ENCODE measurements around the gene CFL2. TPM values are rescaled to one million over a fixed set of nuclear protein-coding genes. Genes with fewer than 3 reads are reported as not detected.
A peak's percentile ranks its signal among the peaks of the same experiment; 100 is the strongest.

The CFL2 gene
- total and polyA plus RNA-seq, 10 donors = 9.8 to 32.8 (median 21.6) TPM

DNA sequence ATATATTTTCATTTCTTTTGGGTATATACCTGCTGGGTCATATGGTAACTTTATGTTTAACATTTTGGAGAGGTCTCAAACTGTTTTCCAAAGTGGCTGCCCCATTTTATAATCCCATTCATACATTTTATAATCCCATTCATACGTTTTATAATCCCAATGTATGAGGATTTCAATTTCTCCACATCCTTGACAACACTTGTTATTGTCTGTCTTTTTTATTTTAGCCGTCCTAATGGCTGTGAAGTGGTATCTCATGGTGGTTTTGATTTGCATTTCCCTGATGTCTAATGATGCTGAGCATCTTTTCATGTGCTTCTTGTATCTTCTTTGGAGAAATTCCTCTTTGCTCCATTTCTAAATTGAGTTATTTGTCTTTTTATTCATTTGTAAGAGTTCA is 6.7 kb upstream of the CFL2 start:
- Histone ChIP-seq H3K4me3 (no peak overlapping the region), H3K9me3 (no peaks in the 10 kb centered on the region), H3K27ac (no peak overlapping the region), H3K27me3 (replicated peaks in 1 of 7) (no peaks in the 10 kb centered on the region), H3K4me1 (peaks cover 0 to 7% (median 2%) of the 10 kb centered on the region in 6 donors), H3K36me3 (no peaks in the 10 kb centered on the region)
- intact Hi-C loops (cut with DNase I; ENCODE audit: low total_unique reads) = no loop called here
- 77 to 85% (median 82%) methylated on average over 2 of the region's 2 CpGs for WGBS, 5 donors
- DNase-seq = no peak
- TF ChIP-seq POLR2AphosphoS5 (IDR thresholded peaks at IDR 0.05) = no peak
- TF ChIP-seq, protein P1, sequence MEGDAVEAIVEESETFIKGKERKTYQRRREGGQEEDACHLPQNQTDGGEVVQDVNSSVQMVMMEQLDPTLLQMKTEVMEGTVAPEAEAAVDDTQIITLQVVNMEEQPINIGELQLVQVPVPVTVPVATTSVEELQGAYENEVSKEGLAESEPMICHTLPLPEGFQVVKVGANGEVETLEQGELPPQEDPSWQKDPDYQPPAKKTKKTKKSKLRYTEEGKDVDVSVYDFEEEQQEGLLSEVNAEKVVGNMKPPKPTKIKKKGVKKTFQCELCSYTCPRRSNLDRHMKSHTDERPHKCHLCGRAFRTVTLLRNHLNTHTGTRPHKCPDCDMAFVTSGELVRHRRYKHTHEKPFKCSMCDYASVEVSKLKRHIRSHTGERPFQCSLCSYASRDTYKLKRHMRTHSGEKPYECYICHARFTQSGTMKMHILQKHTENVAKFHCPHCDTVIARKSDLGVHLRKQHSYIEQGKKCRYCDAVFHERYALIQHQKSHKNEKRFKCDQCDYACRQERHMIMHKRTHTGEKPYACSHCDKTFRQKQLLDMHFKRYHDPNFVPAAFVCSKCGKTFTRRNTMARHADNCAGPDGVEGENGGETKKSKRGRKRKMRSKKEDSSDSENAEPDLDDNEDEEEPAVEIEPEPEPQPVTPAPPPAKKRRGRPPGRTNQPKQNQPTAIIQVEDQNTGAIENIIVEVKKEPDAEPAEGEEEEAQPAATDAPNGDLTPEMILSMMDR (IDR thresholded peaks at IDR 0.05 in 8 of 11, conservative IDR thresholded peaks at IDR 0.05 in 3 of 11) = no peak
- no peak for TF ChIP-seq POLR2A (IDR thresholded peaks at IDR 0.05)

DNA sequence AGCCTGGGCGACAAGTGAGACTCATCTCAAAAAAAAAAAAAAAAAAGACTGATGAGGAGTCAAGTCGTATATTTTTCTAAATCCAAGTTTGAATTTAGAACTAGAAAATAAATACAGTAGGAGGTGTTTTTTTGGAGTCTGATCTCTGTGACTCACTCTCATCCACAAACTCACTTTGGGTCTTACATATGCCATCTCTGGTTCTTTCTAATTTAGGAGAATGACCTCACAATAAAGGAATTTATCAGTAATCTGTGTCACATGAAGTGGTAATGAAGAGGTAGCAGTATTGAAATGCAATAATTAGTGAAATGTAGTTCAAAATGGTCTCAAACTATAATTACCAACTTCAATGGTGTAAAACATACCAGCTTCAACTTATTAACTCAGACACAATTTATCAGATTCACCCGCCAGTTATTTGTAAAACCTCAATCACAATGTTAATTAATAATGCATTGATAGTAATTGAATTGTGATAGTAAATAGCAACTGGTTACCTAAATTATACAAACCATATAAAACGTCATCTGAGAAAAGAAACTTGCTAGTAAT is 4.4 kb upstream of the CFL2 start:
- DNase-seq = no peak
- no peak for TF ChIP-seq POLR2AphosphoS5 (IDR thresholded peaks at IDR 0.05)
- TF ChIP-seq, protein P1 (IDR thresholded peaks at IDR 0.05 in 8 of 11, conservative IDR thresholded peaks at IDR 0.05 in 3 of 11) = no peak
- no peak for TF ChIP-seq POLR2A (IDR thresholded peaks at IDR 0.05)
- WGBS, 5 donors = 59 to 90% (median 76%) methylated on average over 4 of the region's 4 CpGs
- intact Hi-C loops (cut with DNase I; ENCODE audit: low total_unique reads) = no loop called here
- Histone ChIP-seq H3K36me3 (no peaks in the 10 kb centered on the region), H3K27ac (no peak overlapping the region), H3K9me3 (no peaks in the 10 kb centered on the region), H3K4me1 (peaks cover 0 to 23% (median 10%) of the 10 kb centered on the region in 6 donors), H3K27me3 (replicated peaks in 1 of 7) (no peaks in the 10 kb centered on the region), H3K4me3 (no peak overlapping the region)

DNA sequence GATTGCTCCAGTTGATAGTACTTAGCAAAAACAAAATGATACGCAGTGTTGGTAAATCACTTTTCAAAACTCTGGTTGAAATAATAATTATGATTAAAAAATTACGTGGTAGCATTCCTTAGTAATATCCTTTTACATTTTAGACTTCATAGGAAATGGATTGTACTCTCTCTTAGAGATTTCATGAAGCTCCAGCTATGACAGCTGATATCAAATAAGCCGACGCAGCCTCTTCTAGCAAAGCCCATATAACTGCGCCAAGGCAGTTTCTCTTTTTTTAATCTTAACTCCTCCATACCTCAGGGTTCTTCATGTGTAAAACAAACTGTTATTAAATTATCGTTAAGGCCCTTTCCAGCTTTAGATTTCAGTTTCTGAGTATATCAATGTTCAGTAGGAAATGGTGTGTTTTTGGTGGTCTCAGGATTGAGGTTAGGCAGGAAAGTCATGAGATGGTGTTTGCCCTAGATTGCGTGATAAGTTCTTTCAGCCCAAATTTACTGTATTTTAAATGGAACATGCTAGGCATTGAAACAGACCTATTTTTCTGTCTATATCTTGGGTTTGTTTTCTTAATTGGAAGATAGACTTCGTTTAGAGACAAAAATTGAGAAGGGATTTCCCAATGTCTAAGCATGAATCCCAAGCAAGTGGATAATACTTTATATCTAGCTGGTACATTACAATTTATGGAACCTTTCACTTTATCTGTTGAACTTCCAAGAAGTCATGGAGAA is 902 bp upstream of the CFL2 start:
- Histone ChIP-seq H3K27me3 (replicated peaks in 1 of 7) (no peaks in the 10 kb centered on the region), H3K4me3 (peak overlapping the region; percentile 72 to 90 (median 80)), H3K9me3 (no peaks in the 10 kb centered on the region), H3K4me1 (peaks cover 13 to 51% (median 38%) of the 10 kb centered on the region in 6 donors), H3K27ac (peak overlapping the region; percentile 87 to 94 (median 92)), H3K36me3 (peaks cover 0 to 14% (median 4%) of the 10 kb centered on the region in 6 donors)
- no peak for DNase-seq
- intact Hi-C loops (cut with DNase I; ENCODE audit: low total_unique reads) = no loop called here
- TF ChIP-seq, protein P1 (IDR thresholded peaks at IDR 0.05 in 8 of 11, conservative IDR thresholded peaks at IDR 0.05 in 3 of 11) = no peak
- TF ChIP-seq POLR2AphosphoS5 (IDR thresholded peaks at IDR 0.05) (no peak), POLR2A (IDR thresholded peaks at IDR 0.05) (no peak)
- WGBS, 5 donors = 50 to 66% (median 55%) methylated on average over 8 of the region's 8 CpGs

DNA sequence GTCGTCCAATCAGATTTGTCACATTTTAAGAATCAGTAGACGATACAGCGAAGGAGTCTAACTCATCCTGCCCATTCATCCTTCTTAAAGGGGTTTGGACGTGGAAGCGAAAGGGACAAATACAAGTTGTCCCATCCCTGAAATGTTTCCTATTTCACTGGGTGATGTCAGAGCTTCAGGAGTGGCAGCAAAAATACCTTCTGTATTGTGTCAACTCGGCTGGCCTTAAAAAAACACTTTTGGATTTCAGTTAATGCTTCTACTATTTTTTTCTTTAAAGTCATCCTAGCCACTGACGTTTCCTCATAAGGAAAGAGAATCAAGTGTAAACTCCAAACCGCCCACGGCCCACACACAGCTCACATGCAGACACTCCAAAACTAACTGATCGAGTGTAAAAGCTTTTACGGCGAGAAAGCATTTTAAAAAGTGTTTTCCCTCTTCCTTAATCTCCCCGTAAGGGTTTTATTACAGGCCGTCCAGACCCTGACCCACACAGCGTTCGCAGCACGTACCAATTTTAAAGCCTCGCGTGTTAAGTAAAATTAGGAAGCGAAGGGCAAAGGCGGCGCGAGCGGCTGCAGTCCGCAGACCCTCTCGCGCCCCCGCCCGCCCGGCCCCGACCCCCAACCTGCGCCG is 593 bp downstream of the CFL2 start:
- Histone ChIP-seq H3K27ac (peak overlapping the region; percentile 87 to 94 (median 92)), H3K27me3 (replicated peaks in 1 of 7) (no peaks in the 10 kb centered on the region), H3K9me3 (no peaks in the 10 kb centered on the region), H3K36me3 (peaks cover 0 to 14% (median 4%) of the 10 kb centered on the region in 6 donors), H3K4me3 (peak overlapping the region; percentile 72 to 90 (median 80)), H3K4me1 (peaks cover 13 to 59% (median 38%) of the 10 kb centered on the region in 6 donors)
- TF ChIP-seq, protein P1 (IDR thresholded peaks at IDR 0.05 in 8 of 11, conservative IDR thresholded peaks at IDR 0.05 in 3 of 11) = no peak
- TF ChIP-seq POLR2AphosphoS5 (IDR thresholded peaks at IDR 0.05) (peak in 1 of 3 donors; percentile 6), POLR2A (IDR thresholded peaks at IDR 0.05) (no peak)
- DNase-seq = no peak
- 3 to 8% (median 4%) methylated on average over 25 to 33 of the region's 33 CpGs for WGBS, 5 donors
- intact Hi-C loops (cut with DNase I; ENCODE audit: low total_unique reads) = no loop called here

All from spleen (tissue), 11 donors.